ENCODE measurements around the gene ZNF653. TPM values are rescaled to one million over a fixed set of nuclear protein-coding genes. Genes with fewer than 3 reads are reported as not detected.
A peak's percentile ranks its signal among the peaks of the same experiment; 100 is the strongest.

Gene ZNF653
- total and polyA plus RNA-seq, 2 donors (not counting 1 experiment from before 2014, with no cell fraction given): 24.2 to 26.2 TPM

DNA sequence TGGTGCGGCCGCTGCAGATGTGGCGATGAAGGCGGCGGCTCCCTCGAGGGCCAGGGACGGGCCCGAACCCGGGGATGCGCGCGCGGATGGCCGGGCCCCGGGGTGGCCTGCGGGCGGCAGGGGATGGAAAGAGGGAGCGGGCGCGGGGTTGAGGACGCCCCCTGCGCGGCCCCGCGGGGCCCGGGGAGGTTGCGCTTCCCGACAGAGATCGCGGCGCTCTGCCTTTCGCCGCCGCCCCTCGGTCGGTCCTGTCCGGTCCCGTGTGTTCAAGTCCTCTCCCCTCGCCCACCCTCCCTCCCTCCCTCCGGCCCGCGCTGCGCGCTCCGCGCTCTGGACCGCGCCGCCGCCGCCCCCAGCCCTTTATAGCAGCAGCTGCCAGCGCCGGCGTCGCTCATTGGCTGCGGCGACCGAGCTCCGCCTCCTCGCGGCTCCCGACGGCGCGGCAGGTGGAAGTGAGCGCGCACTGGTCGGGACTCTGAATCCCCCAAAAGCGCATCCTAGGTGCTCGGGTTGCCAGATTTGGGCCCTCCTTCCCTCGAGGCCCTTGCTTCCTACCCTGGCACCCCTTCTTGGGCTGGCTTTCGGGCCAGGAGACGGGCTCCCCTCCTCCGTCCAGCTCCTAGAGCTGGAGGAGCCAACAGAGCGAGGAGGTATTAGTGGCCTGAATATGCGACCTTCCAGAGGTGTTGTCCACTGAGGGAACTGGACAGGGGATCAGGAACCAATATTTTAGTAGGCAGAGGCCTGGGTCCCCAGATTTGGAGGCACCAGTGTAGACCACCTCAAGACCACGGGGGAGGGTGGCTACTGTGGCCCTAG, 24.7 kb downstream of the ZNF653 start, which contains the start of gene ELAVL3:
Gene ELAVL3 (minus strand): TSS at position 332 of the 819 bp plus-strand sequence. CDS start 438 bp downstream, outside the sequence.
- TF ChIP-seq, protein P1, sequence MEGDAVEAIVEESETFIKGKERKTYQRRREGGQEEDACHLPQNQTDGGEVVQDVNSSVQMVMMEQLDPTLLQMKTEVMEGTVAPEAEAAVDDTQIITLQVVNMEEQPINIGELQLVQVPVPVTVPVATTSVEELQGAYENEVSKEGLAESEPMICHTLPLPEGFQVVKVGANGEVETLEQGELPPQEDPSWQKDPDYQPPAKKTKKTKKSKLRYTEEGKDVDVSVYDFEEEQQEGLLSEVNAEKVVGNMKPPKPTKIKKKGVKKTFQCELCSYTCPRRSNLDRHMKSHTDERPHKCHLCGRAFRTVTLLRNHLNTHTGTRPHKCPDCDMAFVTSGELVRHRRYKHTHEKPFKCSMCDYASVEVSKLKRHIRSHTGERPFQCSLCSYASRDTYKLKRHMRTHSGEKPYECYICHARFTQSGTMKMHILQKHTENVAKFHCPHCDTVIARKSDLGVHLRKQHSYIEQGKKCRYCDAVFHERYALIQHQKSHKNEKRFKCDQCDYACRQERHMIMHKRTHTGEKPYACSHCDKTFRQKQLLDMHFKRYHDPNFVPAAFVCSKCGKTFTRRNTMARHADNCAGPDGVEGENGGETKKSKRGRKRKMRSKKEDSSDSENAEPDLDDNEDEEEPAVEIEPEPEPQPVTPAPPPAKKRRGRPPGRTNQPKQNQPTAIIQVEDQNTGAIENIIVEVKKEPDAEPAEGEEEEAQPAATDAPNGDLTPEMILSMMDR (IDR thresholded peaks at IDR 0.05): no peak
- peak; percentile 70 for TF ChIP-seq EZH2 (IDR thresholded peaks at IDR 0.05; ENCODE audit: borderline replicate concordance, insufficient read depth, low read depth, low read length, poor library complexity, severe bottlenecking)
- intact Hi-C loops (cut with micrococcal nuclease): loop anchor here (5.0 kb wide), 2 partner anchors 441 to 444 kb away; no protein-coding TSS in a partner anchor
- Histone ChIP-seq H3K9ac (ENCODE audit: low read length) (no peak within 1 kb of the TSS), H3K27ac (ENCODE audit: low read length in 2 of 2) (no peak within 1 kb of the TSS), H2AFZ (ENCODE audit: insufficient read depth, low read depth, low read length, poor library complexity, severe bottlenecking) (peak within 1 kb of the TSS; percentile 27), H3K36me3 (replicated peaks in 1 of 2; ENCODE audit: control extremely low read depth in 1 of 2, control insufficient read depth in 1 of 2, extremely low read depth in 1 of 2, insufficient read depth in 2 of 2, low read length in 1 of 2) (peaks cover 0 to 2% of the 10 kb centered on the region in 2 experiments), H3K4me2 (replicated peaks; ENCODE audit: low read depth, low read length, poor library complexity, severe bottlenecking) (peak within 1 kb of the TSS; percentile 89), H3K4me3 (ENCODE audit: control extremely low read depth in 1 of 5, extremely low read depth in 1 of 5, insufficient read depth in 1 of 5, low read depth in 2 of 5, low read length in 4 of 5) (peak within 1 kb of the TSS in 4 of 5 experiments; percentile 5 to 48 (median 20)), H3K79me2 (ENCODE audit: control insufficient read depth, insufficient read depth, low read length) (no peaks in the 10 kb centered on the region), H3K27me3 (replicated peaks in 1 of 4; ENCODE audit: control extremely low read depth in 1 of 4, control insufficient read depth in 3 of 4, insufficient read depth in 4 of 4, low read length in 3 of 4) (peaks cover 0 to 46% (median 25%) of the 10 kb centered on the region in 4 experiments), H3K9me3 (ENCODE audit: control extremely low read depth in 1 of 3, control insufficient read depth in 2 of 3, insufficient read depth in 1 of 3, low read length in 2 of 3) (peaks cover 0 to 25% (median 0%) of the 10 kb centered on the region in 3 donors), H3K4me1 (ENCODE audit: control insufficient read depth in 2 of 2, insufficient read depth in 2 of 2, low read length in 2 of 2) (peaks cover 37 to 42% of the 10 kb centered on the region in 2 donors), H4K20me1 (ENCODE audit: control insufficient read depth, insufficient read depth, low read length, poor library complexity, severe bottlenecking) (no peaks in the 10 kb centered on the region)
- Mint-ChIP-seq H3K9me3 (ENCODE audit: insufficient read depth) (no peaks in the 10 kb centered on the region), H3K4me3 (peak within 1 kb of the TSS; percentile 80), H3K27ac (peak within 1 kb of the TSS; percentile 65), H3K4me1 (peaks cover 27% of the 10 kb centered on the region), H3K27me3 (peaks cover 39% of the 10 kb centered on the region)
- CTCF ChIA-PET: interaction anchor here (1.0 to 3.4 kb wide), 4 partner anchors 9 to 189 kb away, joined by 3 to 38 read pairs (median 16); partner anchors contain the start of gene EPOR
- no peak for ATAC-seq (ENCODE audit: low read depth)
- WGBS (ENCODE audit: insufficient coverage): 25% methylated on average over 65 of the region's 77 CpGs
- POLR2A ChIA-PET: interaction anchor here (0.9 kb wide), 1 partner anchor 97 kb away, joined by 5 read pairs; the partner anchor contains the start of gene EPOR
- DNase-seq: peak; percentile 40
